Ishikawa (cell line): ENCODE results near the gene GPC6.

Source experiments
- CEBPB ChIP-seq: IDR thresholded peaks from 2 replicates; pipeline ENCODE4 v1.6.1; 2012
- CREB1 ChIP-seq: IDR thresholded peaks from 2 replicates; pipeline ENCODE4 v1.6.1; 2012; ENCODE audit warnings: low read depth
- EGR1 ChIP-seq: IDR thresholded peaks from 2 replicates; pipeline ENCODE4 v1.6.1; 2012
- EP300 ChIP-seq: IDR thresholded peaks from 2 replicates; pipeline ENCODE4 v1.6.1; 2012; ENCODE audit warnings: borderline replicate concordance
- FOXM1 ChIP-seq: IDR thresholded peaks from 2 replicates; pipeline ENCODE4 v1.6.1; 2012; ENCODE audit warnings: low read depth, borderline replicate concordance
- NFIC ChIP-seq: IDR thresholded peaks from 2 replicates; pipeline ENCODE4 v1.6.1; 2012
- RAD21 ChIP-seq: IDR thresholded peaks from 2 replicates; pipeline ENCODE4 v1.6.1; 2012; ENCODE audit warnings: low read depth
- TAF1 ChIP-seq: IDR thresholded peaks from 2 replicates; pipeline ENCODE4 v1.6.1; 2012; ENCODE audit warnings: low read depth, mild to moderate bottlenecking
- TCF12 ChIP-seq: IDR thresholded peaks from 2 replicates; pipeline ENCODE4 v1.6.1; 2012; ENCODE audit warnings: low read depth
- TEAD4 ChIP-seq: IDR thresholded peaks from 2 replicates; pipeline ENCODE4 v1.6.1; 2012
- YY1 ChIP-seq: IDR thresholded peaks from 2 replicates; pipeline ENCODE4 v1.6.1; 2012; ENCODE audit warnings: low read depth
- ZBTB7A ChIP-seq: IDR thresholded peaks from 2 replicates; pipeline ENCODE4 v1.6.1; 2012; ENCODE audit warnings: low read depth
- TF ChIP-seq, protein P1 (sequence below): IDR thresholded peaks from 2 replicates; pipeline ENCODE4 v1.6.1; 2012
- TF ChIP-seq, protein P2 (sequence below): IDR thresholded peaks from 2 replicates; pipeline ENCODE4 v1.6.1; 2012; ENCODE audit warnings: low read depth, mild to moderate bottlenecking
- TF ChIP-seq, protein P3 (sequence below): IDR thresholded peaks from 2 replicates; pipeline ENCODE4 v1.6.1; 2012

GPC6 gene

DNA sequence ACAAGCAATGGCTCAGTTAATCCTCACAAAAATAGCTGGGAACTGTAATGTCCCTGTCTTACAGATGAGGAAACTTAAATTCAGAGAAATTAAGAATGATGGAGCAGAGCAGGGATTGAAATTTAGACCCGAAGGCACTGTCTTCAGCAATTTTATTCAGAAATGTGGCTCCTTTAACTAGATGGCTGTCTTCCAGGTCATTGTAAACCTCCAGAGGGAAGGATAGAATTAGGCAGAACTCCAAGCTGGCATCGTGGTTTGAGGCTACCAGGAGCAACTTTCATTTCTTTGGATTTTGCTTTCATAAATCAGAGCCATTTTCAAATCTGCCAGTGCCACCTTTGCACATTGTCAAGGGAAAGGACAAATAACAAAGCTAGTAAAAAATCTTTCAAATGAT, 913.9 kb downstream of the GPC6 start:
- no peak for TF ChIP-seq TCF12
- TF ChIP-seq CEBPB: no peak
- TF ChIP-seq, protein P1, sequence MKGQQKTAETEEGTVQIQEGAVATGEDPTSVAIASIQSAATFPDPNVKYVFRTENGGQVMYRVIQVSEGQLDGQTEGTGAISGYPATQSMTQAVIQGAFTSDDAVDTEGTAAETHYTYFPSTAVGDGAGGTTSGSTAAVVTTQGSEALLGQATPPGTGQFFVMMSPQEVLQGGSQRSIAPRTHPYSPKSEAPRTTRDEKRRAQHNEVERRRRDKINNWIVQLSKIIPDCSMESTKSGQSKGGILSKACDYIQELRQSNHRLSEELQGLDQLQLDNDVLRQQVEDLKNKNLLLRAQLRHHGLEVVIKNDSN: no peak
- no peak for TF ChIP-seq ZBTB7A
- no peak for TF ChIP-seq EGR1
- TF ChIP-seq, protein P2, sequence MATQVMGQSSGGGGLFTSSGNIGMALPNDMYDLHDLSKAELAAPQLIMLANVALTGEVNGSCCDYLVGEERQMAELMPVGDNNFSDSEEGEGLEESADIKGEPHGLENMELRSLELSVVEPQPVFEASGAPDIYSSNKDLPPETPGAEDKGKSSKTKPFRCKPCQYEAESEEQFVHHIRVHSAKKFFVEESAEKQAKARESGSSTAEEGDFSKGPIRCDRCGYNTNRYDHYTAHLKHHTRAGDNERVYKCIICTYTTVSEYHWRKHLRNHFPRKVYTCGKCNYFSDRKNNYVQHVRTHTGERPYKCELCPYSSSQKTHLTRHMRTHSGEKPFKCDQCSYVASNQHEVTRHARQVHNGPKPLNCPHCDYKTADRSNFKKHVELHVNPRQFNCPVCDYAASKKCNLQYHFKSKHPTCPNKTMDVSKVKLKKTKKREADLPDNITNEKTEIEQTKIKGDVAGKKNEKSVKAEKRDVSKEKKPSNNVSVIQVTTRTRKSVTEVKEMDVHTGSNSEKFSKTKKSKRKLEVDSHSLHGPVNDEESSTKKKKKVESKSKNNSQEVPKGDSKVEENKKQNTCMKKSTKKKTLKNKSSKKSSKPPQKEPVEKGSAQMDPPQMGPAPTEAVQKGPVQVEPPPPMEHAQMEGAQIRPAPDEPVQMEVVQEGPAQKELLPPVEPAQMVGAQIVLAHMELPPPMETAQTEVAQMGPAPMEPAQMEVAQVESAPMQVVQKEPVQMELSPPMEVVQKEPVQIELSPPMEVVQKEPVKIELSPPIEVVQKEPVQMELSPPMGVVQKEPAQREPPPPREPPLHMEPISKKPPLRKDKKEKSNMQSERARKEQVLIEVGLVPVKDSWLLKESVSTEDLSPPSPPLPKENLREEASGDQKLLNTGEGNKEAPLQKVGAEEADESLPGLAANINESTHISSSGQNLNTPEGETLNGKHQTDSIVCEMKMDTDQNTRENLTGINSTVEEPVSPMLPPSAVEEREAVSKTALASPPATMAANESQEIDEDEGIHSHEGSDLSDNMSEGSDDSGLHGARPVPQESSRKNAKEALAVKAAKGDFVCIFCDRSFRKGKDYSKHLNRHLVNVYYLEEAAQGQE: no peak

DNA sequence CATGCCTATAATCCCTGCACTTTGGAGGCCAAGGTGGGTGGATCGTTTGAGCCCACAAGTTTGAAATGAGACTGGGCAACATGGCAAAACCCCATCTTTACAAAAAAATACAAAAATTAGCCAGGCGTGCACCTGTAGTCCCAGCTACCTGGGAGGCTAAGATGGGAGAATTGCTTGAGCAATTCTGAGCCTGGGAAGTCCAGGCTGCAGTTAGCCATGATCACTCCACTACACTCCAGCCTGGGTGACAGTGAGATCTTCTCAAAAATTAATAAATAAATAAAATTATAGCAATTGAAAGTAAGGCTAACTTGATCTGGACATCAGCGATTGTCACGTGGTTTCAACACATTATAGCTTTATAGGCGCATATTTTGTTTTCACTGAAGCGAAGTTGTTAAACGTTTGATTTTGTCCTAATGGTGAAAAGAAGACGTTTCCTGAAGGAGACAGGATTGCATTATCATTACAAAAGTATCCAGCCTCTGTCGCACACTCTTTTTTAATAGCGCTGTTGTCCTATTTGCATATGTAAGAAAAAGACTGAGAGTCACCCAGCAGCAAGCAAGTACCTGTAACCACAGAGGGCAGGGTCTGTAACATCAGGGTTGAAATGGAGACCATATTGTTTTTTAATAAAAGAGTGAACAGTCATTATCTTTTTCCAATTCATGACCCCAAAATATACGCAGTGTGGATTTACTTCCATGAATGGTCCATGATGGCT, 917.2 kb downstream of the GPC6 start:
- no peak for TF ChIP-seq EP300
- TF ChIP-seq CREB1: no peak
- TF ChIP-seq CEBPB: no peak
- TF ChIP-seq RAD21: no peak

DNA sequence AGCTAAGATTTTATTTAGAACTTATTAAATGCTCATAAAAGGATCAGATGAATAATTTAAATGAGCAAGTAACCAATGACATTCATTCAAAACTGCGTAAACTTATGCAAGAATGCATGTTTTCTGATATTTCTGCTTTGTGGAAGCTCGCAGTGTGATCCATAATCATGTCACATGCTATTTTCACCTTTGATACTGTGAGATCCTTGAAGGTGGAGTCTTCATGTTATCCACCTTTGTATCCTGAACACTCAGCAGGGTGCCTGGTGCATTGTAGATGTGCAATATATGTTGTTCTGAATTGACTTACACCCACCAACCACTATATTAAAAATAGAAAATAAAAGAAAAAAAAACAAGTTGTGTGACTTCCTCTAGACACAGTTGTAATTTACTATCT, 919.4 kb downstream of the GPC6 start:
- TF ChIP-seq, protein P1: no peak
- TF ChIP-seq NFIC (no peak), CEBPB (no peak), FOXM1 (no peak), EP300 (no peak), TEAD4 (no peak), TAF1 (no peak), ZBTB7A (no peak), RAD21 (no peak), YY1 (no peak), EGR1 (no peak), TCF12 (no peak), CREB1 (no peak)
- TF ChIP-seq, protein P2: no peak
- TF ChIP-seq, protein P3, sequence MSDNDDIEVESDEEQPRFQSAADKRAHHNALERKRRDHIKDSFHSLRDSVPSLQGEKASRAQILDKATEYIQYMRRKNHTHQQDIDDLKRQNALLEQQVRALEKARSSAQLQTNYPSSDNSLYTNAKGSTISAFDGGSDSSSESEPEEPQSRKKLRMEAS: no peak

DNA sequence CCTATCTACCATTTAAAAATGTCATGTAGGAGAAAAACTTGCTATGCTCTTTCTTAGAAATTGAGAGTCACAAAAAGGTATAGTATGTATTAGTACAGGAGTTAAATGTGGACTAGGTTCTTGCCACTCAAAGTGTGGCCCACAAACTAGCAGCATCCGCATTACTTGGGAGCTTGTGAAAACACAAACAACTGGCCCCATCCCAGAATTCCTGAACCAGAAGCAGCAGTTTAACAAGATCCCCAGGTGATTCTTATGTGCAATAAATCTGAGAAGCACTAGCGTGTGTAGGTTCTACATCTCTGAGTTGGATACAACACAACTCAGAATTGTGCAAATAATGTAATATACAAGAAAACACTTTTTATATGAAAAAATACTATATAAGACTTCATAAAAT, 927.0 kb downstream of the GPC6 start:
- TF ChIP-seq, protein P3: no peak
- TF ChIP-seq FOXM1 (no peak), CEBPB (no peak), RAD21 (no peak), TAF1 (no peak), ZBTB7A (no peak), EP300 (no peak), NFIC (no peak)
- TF ChIP-seq, protein P2: no peak
- TF ChIP-seq, protein P1: no peak
